GM19324 (cell line): ENCODE measurements around the gene GLIS1.
"Not testable (repeated sequence)": the region's sequence is repeated elsewhere in the genome, so short reads cannot be mapped to it uniquely, and the experiment has no call there.

Experiments
- ATAC-seq: cut with Tn5 transposase; IDR thresholded peaks from one replicate; pipeline ENCODE4 v1.9.1; 2021; ENCODE audit warnings: mild to moderate bottlenecking, moderate library complexity; ENCODE audit not compliant: unreplicated experiment, low FRiP score

The GLIS1 gene

DNA sequence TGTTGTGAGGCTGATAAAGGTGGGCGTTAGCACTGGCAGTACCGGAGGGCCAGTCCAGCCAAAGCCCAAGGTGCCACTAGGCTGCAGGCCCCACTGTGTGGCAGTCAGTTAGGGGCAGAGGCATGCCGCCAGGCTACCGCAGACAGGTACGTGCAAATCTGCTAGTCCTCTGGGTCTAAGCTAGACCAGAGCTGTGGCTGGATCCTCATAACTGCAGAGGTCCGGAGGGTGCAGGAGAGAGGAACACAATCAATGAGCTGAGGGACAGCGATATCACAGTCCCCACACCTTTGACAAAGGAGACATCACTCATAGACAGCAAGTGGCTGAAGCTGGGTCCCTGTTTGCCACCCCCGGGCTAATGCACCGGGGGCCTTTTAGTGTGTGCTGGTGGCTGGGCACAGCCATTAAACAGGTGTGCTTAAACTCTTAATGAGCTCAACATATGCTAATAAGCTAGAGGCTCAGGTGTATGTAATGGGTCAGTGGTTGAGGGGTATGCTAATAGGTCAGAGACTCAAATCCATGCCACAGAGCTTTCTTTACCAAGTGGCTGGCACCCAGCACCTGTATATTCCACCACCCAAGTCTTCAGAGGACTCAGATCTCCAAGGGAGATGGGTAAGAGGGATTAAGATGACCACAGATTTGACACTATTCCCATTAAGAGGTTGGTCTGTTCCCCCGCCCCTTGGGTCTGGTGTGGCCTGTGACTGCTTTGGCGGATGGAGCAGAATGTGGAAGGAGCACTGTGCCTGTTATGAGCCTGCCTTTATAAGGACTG, 82.0 kb downstream of the GLIS1 start:
- no peak for ATAC-seq

DNA sequence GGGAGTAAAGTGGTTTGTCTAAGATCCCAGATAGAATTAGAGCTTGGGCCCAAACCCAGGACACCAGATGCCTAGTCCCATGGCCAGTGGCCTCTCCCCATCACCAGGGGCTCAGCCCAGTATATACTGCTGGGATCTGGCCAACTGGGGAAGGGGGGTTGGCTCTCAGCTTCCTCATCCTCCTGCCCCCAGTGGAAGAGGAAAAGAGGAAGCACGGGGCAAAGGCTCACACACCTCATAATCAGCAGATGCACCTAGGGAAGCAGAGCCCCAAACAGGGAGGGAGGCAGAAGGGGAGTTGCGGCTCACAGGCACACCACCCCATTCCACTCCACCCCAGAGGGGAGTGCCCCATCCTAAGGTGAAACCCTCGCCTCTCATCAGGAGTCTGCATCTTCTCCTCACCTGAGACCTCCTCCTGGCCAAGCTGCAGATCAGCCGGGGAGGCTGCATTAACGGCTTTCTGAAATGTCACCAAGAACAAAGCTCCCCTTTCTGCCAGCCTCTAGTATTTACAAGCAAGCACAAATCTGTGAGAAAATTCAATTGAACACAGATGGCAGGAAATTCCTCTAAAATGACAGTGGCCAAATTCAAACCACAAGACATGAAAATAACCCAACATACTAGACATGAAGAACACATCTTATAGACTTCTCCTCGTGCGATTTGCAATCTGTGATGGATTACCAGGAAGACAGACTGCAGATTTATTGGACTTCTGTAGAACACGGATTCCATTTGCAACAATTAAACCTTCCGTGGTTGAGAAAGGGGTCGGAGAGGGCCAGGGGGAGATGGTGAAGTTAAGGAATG, 82.8 kb downstream of the GLIS1 start:
- ATAC-seq = no peak

GRCh38 chr1:53654216-53655210, 84.5 kb downstream of the GLIS1 start:
- ATAC-seq = no peak

DNA sequence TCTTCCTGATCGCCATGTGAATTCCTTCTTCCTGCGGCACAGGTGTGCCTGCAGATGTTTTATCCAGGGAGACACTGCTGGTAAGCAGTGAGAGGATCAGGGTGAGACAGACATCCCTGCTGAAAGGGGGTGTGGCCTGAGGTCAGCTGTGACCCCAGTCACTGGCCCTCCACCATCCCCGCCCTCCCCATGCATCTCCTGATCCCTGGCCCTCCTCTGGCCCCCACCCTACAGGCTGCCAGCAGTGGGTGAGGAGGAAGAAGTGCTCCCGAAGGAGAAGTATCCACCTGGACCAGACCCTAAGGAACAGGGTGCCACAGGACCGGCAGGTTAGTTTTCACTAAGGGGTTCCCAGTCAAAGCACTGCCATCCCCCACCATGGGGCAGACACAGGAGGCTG, 85.3 kb downstream of the GLIS1 start:
- no peak for ATAC-seq

GRCh38 chr1:53653200-53653575, 85.8 kb downstream of the GLIS1 start:
- no peak for ATAC-seq

DNA sequence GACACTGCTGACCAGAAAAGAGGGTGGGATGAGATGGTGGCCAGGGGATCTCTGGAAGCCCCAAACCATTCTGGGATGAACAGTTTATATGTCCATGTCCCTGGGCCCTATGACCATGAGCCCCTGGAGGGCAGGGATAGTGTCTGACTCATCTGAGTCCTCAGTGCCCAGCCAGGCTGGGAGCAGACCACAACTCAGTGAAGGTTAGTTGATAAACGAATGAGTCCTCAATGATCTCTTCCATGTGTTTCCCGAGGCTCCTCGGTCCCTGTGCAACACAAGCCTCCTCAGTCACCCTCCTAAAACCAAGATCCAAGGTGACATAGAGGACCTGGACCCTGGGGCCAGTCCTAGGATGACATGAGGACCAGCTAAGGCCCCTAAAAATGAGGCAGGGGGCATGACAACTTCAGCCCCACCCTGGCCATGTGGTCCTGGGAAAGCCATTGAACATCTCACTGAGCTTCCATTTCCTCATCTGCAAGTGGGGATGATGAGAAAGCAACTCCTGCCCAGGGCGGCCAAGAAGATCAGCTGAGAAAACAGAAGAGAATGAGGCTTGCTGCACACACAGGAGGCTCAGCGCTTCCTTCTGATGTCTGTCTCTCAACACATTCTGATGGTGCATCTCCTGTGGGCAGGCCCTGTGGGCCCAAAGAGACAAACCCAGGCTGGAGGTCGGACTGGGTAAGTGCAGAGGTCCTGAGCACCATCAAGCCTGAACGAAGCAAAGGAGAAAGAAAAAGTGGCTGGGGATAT, 86.3 kb downstream of the GLIS1 start:
- no peak for ATAC-seq

GRCh38 chr1:53651356-53651755, 87.6 kb downstream of the GLIS1 start:
- ATAC-seq = no peak

DNA sequence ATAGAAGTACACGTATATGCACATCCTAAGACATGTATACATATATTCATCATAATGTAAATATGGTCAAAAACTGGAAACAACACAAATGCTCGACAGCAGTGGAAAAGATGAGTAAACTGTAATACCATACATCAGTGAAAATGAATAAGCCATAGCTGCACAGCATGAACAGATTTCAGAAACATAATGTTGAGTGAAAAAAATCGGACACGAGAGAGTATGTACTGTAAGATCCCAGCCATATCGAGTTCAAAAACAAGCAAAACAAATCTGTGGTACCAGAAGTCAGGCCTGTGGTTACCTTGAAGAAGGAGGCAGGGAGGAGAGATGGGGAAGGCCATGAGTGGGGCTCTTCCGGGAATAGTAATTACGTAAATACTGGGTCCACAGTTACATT, 90.4 kb downstream of the GLIS1 start:
- ATAC-seq = no peak

GRCh38 chr1:53647915-53648314, 91.0 kb downstream of the GLIS1 start:
- ATAC-seq = not testable (repeated sequence)

GRCh38 chr1:53646732-53647131, 92.2 kb downstream of the GLIS1 start:
- ATAC-seq = no peak

DNA sequence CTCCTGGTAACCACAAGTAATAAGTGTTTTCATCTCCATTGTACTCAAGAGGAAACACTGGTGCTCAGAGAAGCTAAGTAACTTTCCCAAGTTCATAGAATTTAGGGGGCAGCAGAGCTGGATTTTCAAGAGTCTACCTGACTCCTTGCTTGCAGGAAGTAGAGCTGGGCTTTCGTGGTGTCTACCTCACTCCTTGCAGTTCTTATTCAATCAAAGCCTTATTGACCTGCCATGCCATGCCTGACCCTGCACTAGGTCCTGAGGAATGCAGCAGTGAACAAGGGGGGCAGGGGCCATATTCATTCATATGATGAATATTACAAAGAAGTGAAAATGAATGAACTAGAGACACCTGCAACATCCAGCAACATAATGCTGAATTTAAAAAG, 93.3 kb downstream of the GLIS1 start:
- no peak for ATAC-seq

DNA sequence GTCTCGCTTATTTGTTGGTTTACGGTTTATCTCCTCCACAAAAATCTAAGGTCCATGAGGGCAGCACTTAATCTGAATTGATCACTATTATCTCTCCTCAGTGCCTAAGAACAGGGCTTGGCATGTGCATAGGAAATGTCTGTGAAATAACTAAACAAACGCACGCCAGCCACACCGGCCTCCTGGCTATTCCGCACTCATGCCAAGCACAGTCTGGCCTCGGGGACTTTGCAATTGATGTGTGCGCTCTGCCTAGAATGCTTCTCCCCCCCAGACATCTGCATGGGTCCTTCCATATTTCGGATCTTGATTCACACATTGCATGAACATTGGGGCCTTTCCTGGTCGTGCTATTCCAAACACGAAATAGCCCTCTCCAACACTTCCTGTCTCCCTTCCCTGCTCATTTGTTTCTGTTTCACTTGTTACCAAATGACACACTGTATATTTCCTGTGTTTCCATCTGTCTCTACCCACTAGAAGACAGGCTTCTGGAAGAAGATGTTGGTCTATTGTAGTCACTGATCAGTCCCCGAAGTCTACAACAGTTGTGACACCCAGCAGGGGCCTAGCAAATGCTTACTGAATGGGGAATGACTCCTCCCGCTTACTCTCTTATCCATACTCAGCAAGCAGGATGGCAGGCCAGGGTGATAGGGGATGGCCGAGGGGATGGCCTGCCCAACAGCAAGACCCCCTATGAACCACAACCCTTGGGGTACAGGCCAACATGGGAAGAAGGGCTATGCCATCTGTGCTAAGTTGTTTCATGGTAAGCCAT, 93.9 kb downstream of the GLIS1 start:
- ATAC-seq = no peak

DNA sequence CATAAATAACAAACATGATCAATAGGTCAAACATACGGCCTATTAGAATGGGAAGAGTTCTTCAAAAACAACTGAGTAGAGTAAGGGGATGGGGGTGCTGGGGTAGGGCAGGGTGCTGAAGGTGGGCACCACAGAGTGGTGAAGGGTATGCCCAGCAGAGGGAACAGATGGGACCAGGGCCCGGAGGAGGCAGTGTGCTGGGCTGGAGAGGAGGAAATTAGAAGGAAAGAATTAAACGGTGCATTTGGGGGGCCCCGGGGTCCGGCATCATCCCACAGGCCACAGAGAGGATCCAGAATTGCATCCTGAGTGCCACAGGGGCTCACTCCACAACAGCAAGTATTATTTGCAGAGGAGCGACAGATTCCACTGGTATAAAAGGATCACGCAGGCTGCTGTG, 94.5 kb downstream of the GLIS1 start:
- ATAC-seq = no peak

DNA sequence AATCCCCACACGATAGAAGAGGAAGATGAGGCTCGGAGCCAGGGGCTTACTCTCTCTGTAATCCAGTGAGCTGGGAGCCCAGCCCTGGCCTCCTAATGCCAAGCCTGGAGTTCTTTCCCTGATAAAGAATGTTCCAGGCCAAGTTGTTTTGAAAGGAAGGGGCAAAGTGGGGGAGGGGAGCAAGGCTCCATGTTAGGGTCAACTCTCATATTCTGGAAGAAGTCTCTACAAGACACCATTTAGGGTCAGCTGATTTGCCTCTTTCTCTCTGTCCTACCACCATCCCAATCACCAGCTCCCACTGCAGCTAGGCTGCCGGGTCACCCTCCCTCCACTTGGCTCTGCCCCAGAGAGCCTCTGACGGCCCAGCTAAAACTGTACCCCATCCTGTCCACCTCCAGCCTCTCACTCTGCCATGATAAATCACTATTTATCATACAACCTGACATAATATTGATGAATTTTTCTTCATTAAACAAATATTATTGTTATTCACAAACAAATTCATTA, 95.0 kb downstream of the GLIS1 start:
- no peak for ATAC-seq

DNA sequence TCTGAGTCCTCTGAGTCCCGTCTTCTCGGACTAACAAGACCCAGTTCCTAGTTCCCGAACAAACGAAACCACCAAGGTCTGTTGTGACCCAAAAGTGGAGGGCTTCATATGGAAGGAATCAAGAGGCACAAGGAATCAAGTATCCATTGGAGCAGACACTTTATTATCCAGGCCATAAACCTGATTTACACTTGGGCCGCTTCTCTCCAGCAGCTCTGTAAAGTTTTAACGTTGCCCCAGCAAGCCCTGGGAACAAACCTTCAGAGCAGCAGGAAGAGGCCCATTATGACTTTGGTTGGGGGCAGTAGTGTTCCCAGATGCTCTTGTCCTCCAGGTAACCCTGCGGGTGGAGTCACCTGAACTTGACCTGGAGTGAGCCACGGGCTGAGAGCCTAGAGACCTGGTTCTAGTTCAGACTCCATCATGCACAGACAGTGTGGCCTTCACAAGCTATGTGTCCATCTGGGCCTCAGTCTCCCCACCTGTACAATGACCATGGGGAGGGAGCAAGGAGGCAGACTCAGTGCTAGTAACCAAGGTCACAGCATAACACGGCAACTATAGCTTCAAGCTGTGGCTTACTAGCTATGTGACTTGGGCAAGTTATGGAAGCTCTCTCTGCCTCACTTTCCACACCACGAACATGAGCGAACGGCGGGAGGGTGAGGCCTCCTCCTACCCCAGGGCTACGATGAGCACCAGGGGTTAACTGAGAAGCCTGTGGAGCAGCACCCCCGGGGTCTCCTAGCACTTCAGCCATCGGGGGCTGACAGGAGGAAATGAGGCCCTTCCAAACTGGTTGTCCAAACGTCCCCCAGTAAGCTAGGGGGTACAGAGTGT, 95.7 kb downstream of the GLIS1 start:
- no peak for ATAC-seq

DNA sequence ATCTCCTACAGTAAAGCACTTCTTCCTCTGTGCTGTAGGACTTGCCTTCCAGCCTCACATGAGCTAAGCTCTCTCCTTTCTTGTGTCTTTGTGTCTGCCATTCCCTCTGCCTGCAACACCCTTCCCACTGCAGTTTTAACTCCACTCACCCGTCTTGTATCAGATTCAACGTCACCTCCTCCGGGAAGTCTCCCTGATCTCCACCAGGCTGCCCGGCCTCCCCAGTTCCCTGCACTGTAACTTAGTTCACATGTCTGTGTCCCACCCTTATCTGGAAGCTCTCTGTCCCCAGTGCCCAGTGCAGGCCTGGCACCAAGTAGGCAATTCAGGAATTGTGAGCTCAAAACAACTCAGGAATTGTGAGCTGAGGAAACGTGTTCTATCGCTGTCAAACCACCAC, 96.4 kb downstream of the GLIS1 start:
- ATAC-seq = no peak

- no peak for ATAC-seq
Observed at GRCh38 chr1:53642215-53642555, 96.8 kb downstream of the GLIS1 start.

DNA sequence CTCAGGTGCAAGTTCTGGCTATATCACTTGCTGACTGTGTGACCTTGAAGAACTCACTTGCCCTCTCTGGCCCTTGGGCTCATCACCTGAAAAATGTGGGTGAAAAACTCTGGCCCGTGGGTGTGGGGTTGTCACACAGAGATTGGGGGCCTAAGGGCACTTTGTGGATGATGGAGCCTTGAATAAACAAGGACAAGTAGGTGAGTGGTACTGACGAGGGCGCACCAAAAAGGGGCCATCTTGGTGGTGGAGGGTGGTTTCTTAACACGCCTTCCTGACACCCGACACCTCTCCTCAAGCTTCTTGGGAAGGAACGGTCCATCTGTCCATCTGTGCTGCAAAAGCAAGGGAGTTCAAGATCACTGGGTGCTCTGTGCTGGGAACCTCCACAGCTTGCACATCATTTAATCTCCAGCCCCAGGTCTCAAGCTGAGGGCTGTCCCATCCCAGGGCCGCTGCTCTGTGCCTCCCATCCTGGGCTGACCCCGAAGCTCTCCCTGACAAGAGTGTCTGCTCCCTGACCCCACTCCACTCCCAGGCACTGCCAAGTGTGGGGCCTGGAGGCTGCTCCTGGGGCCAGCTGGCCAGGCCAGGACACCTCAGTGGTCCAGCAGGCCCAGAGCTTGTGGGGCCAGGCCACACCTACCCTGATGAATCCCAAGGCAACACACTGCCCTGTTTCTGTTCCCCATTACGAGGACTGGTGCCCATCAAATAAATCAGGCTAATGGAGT, 97.3 kb downstream of the GLIS1 start:
- ATAC-seq = no peak
